Right lobe of liver (tissue), 6 donors: ENCODE data around the gene PNPLA5. TPM values are rescaled to one million over a fixed set of nuclear protein-coding genes. Genes with fewer than 3 reads are reported as not detected.
A peak's percentile ranks its signal among the peaks of the same experiment; 100 is the strongest.

ENCODE experiments used
- ATAC-seq, 4 donors: fragments of 200-7000 bp; cut with Tn5 transposase; one replicate each; pipeline ENCODE4 v1.9.1; 2020; ENCODE audit warnings: mild to moderate bottlenecking in 4 of 4, moderate library complexity in 4 of 4
- DNase-seq, 3 donors: peaks; one replicate each; pipeline ENCODE4 v3.0.0-alpha.2; 2020
- H3K27ac ChIP-seq, 3 donors: fragments of 200-600 bp; one replicate each; pipeline ENCODE4 v1.8.0; 2022
- H3K27me3 ChIP-seq, 2 donors: fragments of 200-600 bp; one replicate each; pipeline ENCODE4 v1.8.0; 2022
- H3K36me3 ChIP-seq, 4 donors: fragments of 200-600 bp; sonication (generic) in 1 of 4; one replicate each; pipeline versions ENCODE4 v1.5.1 to v1.8.0; 2017 to 2022; ENCODE audit warnings: control low read depth in 1 of 4
- H3K4me1 ChIP-seq, 4 donors: fragments of 200-600 bp; sonication (generic) in 1 of 4; one replicate each; pipeline versions ENCODE4 v1.5.1 to v1.8.0; 2017 to 2022; ENCODE audit warnings: control low read depth in 1 of 4
- H3K4me3 ChIP-seq, 3 donors: fragments of 200-600 bp; one replicate each; pipeline ENCODE4 v1.8.0; 2022
- H3K9me3 ChIP-seq, 4 donors: fragments of 200-600 bp; sonication (generic) in 1 of 4; one replicate each; pipeline versions ENCODE4 v1.5.1 to v1.8.0; 2017 to 2022; ENCODE audit warnings: control low read depth in 1 of 4
- CTCF ChIP-seq, 4 donors: fragments of 200-600 bp in 3 of 4; fragments of 450-650 bp in 1 of 4; IDR thresholded peaks; one replicate each; pipeline versions ENCODE4 v1.5.1 to v1.8.0; 2016 to 2022; ENCODE audit warnings: antibody characterized with exemption in 4 of 4, mild to moderate bottlenecking in 2 of 4
- POLR2A ChIP-seq: fragments of 450-650 bp; IDR thresholded peaks from one replicate; pipeline ENCODE4 v1.6.1; 2017; ENCODE audit warnings: antibody characterized with exemption, mild to moderate bottlenecking
- WGBS: methylation state at CpG from one replicate; pipeline ENCODE4 v1.1.6; 2018; ENCODE audit warnings: low coverage, low lambda C conversion rate; ENCODE audit not compliant: insufficient coverage; ENCODE audit errors: missing lambda C conversion rate; 5-methylcytosine and 5-hydroxymethylcytosine counted together
- intact Hi-C, 2 donors: fragments of 100-400 bp; cut with DNase I; formaldehyde crosslinking; loops; one replicate each; pipeline versions ENCODE4 v1.11.2 to v1.14.1; 2022
- total RNA-seq, 6 experiments: library from RNA; depleted of rRNA in 2 of 6; stranded (reverse); fragments of >200 nt in 2 of 6; fragmentation: NEBNext Ultra II Directional in 3 of 6; extraction: Animal tissue kit (Norgen Biotek cat#: 25700) in 3 of 6; gene quantifications; one replicate each; pipeline versions ENCODE4 v1.1.0 to v1.2.4, GENCODE V29; 2016 to 2023
- donor health status: DM: no; HTN: yes; CAD: no.
- donor health status: DM: no; HTN: no; CAD: no.
- donor health status: DM: no; HTN: no; CAD: no.
- donor health status: DM: no; HTN: yes; CAD: no.
- donor health status: DM: no; HTN: yes; CAD: no.

The PNPLA5 gene
- total RNA-seq, 6 experiments from 2014 or later, result 2.8 TPM; not detected in 5

- Histone ChIP-seq H3K27ac (no peak overlapping the region), H3K4me3 (no peak overlapping the region), H3K9me3 (no peaks in the 10 kb centered on the region), H3K27me3 (peaks cover 0 to 10% of the 10 kb centered on the region in 2 donors), H3K4me1 (no peaks in the 10 kb centered on the region), H3K36me3 (no peaks in the 10 kb centered on the region)
- intact Hi-C loops, result no loop called here
- no peak for ATAC-seq
- TF ChIP-seq POLR2A (no peak), CTCF (IDR thresholded peaks at IDR 0.05) (no peak)
- DNase-seq, result no peak
These were observed 34.4 kb downstream of the PNPLA5 start for GRCh38 chr22:43857367-43857766.

GRCh38 chr22:43855431-43855830, 36.4 kb downstream of the PNPLA5 start:
- Histone ChIP-seq H3K4me3 (no peak overlapping the region), H3K27me3 (no peaks in the 10 kb centered on the region), H3K27ac (no peak overlapping the region), H3K4me1 (no peaks in the 10 kb centered on the region), H3K36me3 (no peaks in the 10 kb centered on the region), H3K9me3 (no peaks in the 10 kb centered on the region)
- DNase-seq (no peak), ATAC-seq (no peak)
- TF ChIP-seq CTCF (IDR thresholded peaks at IDR 0.05) (no peak), POLR2A (no peak)
- intact Hi-C loops, result no loop called here
- WGBS, result 75% methylated on average over 2 of the region's 4 CpGs

- TF ChIP-seq CTCF (IDR thresholded peaks at IDR 0.05), result no peak
- TF ChIP-seq POLR2A, result no peak
- ATAC-seq (no peak), DNase-seq (peak in 1 of 3 donors; percentile 29)
- Histone ChIP-seq H3K27me3 (no peaks in the 10 kb centered on the region), H3K9me3 (no peaks in the 10 kb centered on the region), H3K36me3 (no peaks in the 10 kb centered on the region), H3K4me3 (no peak overlapping the region), H3K27ac (no peak overlapping the region), H3K4me1 (no peaks in the 10 kb centered on the region)
- intact Hi-C loops, result no loop called here
- WGBS, result no CpG with 5 or more reads among the region's 13 CpGs
These were observed 37.0 kb downstream of the PNPLA5 start for GRCh38 chr22:43854786-43855271.

GRCh38 chr22:43854121-43854785, 37.6 kb downstream of the PNPLA5 start:
- 88% methylated on average over 3 of the region's 14 CpGs for WGBS
- no peak for DNase-seq
- H3K4me1 ChIP-seq, result no peaks in the 10 kb centered on the region
- H3K9me3 ChIP-seq, result no peaks in the 10 kb centered on the region
- no peak for ATAC-seq
- intact Hi-C loops, result no loop called here
- no peak overlapping the region for H3K27ac ChIP-seq
- TF ChIP-seq POLR2A (no peak), CTCF (IDR thresholded peaks at IDR 0.05) (no peak)
- H3K27me3 ChIP-seq, result no peaks in the 10 kb centered on the region
- H3K36me3 ChIP-seq, result no peaks in the 10 kb centered on the region
- no peak overlapping the region for H3K4me3 ChIP-seq
